Tibial nerve (tissue), 4 donors: ENCODE data around the gene XKR7.

ENCODE experiments used
- EP300 ChIP-seq, 2 donors: sonication (generic); formaldehyde crosslinking; IDR thresholded peaks; one replicate each; pipeline ENCODE4 v1.6.1; 2017; ENCODE audit warnings: antibody characterized with exemption in 2 of 2, mild to moderate bottlenecking in 1 of 2
- POLR2A ChIP-seq, 2 donors: fragments of 450-650 bp; IDR thresholded peaks; one replicate each; pipeline ENCODE4 v1.6.1; 2017; ENCODE audit warnings: antibody characterized with exemption in 2 of 2, mild to moderate bottlenecking in 2 of 2, moderate library complexity in 2 of 2
- TF ChIP-seq, protein P1 (sequence below), 5 experiments: fragments of 200-600 bp in 3 of 5; fragments of 450-650 bp in 2 of 5; sonication (generic) in 3 of 5; IDR thresholded peaks; one replicate each; pipeline ENCODE4 v1.5.1; 2016 to 2019; ENCODE audit warnings: antibody characterized with exemption in 5 of 5, mild to moderate bottlenecking in 3 of 5, moderate library complexity in 2 of 5

DNA sequence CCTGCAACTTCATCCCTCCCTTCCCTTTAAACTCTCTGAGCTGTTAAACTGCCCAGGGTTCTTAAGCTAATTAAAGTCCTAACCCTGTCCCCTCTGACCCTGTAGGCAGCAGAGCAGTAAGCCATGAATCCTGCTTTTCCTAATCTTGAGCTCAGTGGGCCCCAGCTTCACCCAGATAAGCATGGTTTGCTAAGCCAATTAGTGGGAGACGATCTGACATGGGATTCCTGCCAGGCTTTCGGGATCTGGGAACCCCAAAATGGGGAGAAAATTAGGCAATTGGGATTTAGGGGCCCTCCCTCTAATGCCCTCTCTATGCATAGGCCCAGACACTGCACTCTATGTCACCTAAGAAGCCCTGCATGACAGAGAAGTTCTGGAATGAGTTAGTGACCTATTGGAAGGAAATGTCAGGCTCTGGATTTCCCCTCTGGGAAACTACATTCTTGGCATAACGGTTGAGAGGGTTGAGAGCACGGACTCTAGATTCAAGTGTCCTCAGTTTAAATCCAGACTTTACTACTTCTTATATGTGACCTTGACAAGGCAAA, 4.6 kb downstream of the XKR7 start:
- TF ChIP-seq, protein P1, sequence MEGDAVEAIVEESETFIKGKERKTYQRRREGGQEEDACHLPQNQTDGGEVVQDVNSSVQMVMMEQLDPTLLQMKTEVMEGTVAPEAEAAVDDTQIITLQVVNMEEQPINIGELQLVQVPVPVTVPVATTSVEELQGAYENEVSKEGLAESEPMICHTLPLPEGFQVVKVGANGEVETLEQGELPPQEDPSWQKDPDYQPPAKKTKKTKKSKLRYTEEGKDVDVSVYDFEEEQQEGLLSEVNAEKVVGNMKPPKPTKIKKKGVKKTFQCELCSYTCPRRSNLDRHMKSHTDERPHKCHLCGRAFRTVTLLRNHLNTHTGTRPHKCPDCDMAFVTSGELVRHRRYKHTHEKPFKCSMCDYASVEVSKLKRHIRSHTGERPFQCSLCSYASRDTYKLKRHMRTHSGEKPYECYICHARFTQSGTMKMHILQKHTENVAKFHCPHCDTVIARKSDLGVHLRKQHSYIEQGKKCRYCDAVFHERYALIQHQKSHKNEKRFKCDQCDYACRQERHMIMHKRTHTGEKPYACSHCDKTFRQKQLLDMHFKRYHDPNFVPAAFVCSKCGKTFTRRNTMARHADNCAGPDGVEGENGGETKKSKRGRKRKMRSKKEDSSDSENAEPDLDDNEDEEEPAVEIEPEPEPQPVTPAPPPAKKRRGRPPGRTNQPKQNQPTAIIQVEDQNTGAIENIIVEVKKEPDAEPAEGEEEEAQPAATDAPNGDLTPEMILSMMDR (IDR thresholded peaks at IDR 0.05), result no peak
- TF ChIP-seq EP300 (IDR thresholded peaks at IDR 0.05) (no peak), POLR2A (IDR thresholded peaks at IDR 0.05) (no peak)
